Tibial nerve (tissue), 4 donors: Measurements from ENCODE around the gene NELFA. TPM values are rescaled to one million over a fixed set of nuclear protein-coding genes. Genes with fewer than 3 reads are reported as not detected.
A peak's percentile ranks its signal among the peaks of the same experiment; 100 is the strongest.

Experiments used
- DNase-seq, 2 donors: peaks; one replicate each; pipeline ENCODE4 v3.0.0-alpha.2; 2019; ENCODE audit warnings: low spot score in 2 of 2
- H3K27ac ChIP-seq, 4 donors: fragments of 200-600 bp; sonication (generic) in 3 of 4; one replicate each; pipeline ENCODE4 v1.5.1; 2017 to 2019; ENCODE audit warnings: mild to moderate bottlenecking in 1 of 4
- H3K27me3 ChIP-seq, 2 donors: fragments of 200-600 bp; sonication (generic) in 1 of 2; one replicate each; pipeline versions ENCODE4 v1.5.1 to v1.6.0; 2017 to 2019
- H3K36me3 ChIP-seq, 3 donors: fragments of 200-600 bp; sonication (generic); one replicate each; pipeline ENCODE4 v1.5.1; 2018 to 2019
- H3K4me1 ChIP-seq, 4 donors: fragments of 200-600 bp; sonication (generic) in 3 of 4; one replicate each; pipeline ENCODE4 v1.5.1; 2017 to 2019
- H3K4me3 ChIP-seq, 4 donors: fragments of 200-600 bp; sonication (generic) in 3 of 4; one replicate each; pipeline ENCODE4 v1.5.1; 2017 to 2019; ENCODE audit warnings: mild to moderate bottlenecking in 1 of 4, moderate library complexity in 1 of 4
- H3K9me3 ChIP-seq, 4 donors: fragments of 200-600 bp; sonication (generic) in 3 of 4; one replicate each; pipeline ENCODE4 v1.5.1; 2017 to 2019
- EP300 ChIP-seq, 2 donors: sonication (generic); formaldehyde crosslinking; IDR thresholded peaks; one replicate each; pipeline ENCODE4 v1.6.1; 2017; ENCODE audit warnings: antibody characterized with exemption in 2 of 2, mild to moderate bottlenecking in 1 of 2
- POLR2A ChIP-seq, 2 donors: fragments of 450-650 bp; IDR thresholded peaks; one replicate each; pipeline ENCODE4 v1.6.1; 2017; ENCODE audit warnings: antibody characterized with exemption in 2 of 2, mild to moderate bottlenecking in 2 of 2, moderate library complexity in 2 of 2
- WGBS, 2 donors: methylation state at CpG; one replicate each; pipeline ENCODE4 v1.1.5; 2018; 5-methylcytosine and 5-hydroxymethylcytosine counted together
- total RNA-seq, 4 donors: library from RNA; depleted of rRNA; stranded (reverse); fragments of >200 nt; gene quantifications; one replicate each; pipeline ENCODE4 v1.1.0, GENCODE V29; 2016
- TF ChIP-seq, protein P1 (sequence below), 5 experiments: fragments of 200-600 bp in 3 of 5; fragments of 450-650 bp in 2 of 5; sonication (generic) in 3 of 5; IDR thresholded peaks; one replicate each; pipeline ENCODE4 v1.5.1; 2016 to 2019; ENCODE audit warnings: antibody characterized with exemption in 5 of 5, mild to moderate bottlenecking in 3 of 5, moderate library complexity in 2 of 5

NELFA gene
- total RNA-seq, 4 donors from 2014 or later, result 32.9 to 43.1 (median 37.5) TPM

DNA sequence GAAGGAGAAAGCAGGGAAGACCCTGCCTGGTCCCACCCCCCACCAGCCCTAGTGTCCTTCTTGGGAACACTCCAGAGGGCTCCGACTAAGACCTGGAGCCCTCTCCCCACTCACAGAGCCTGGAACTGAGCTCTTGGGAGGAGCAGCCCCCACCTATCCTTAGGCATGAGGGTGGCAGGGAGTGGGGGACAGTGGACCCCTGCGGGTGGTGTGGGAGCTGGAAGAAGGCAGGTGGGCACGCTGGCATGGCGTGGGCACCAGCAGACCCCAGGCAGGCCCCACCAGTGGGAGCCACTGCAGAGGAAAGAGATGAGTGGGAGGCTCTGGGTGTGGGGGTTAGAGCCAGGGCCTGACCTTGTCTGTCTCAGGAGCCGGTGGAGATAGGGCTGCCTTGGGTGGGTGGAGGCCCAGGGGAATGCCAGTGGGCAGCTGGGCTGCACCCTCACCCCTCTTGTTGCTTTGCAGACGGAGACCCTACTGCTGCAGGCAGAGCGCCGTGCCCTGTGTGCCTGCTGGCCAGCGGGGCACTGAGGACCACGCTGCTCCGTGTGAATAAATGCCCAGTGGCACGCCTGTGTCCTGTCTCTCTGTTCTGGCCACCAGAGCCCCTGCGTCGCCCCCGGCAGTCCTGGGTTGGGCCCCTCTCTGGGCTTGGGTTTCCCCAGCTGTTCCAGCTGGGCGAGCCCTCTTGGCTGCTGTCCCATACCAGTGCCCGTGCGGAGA is 34.8 kb upstream of the NELFA start:
- WGBS, 2 donors, result 86 to 93% methylated on average over 13 to 18 of the region's 18 CpGs
- Histone ChIP-seq H3K36me3 (peaks cover 0 to 10% (median 0%) of the 10 kb centered on the region in 3 donors), H3K27ac (no peak overlapping the region), H3K4me3 (no peak overlapping the region), H3K27me3 (peaks cover 0 to 85% of the 10 kb centered on the region in 2 donors), H3K4me1 (peaks cover 0 to 34% (median 19%) of the 10 kb centered on the region in 4 donors), H3K9me3 (peaks cover 0 to 7% (median 0%) of the 10 kb centered on the region in 4 donors)
- TF ChIP-seq, protein P1, sequence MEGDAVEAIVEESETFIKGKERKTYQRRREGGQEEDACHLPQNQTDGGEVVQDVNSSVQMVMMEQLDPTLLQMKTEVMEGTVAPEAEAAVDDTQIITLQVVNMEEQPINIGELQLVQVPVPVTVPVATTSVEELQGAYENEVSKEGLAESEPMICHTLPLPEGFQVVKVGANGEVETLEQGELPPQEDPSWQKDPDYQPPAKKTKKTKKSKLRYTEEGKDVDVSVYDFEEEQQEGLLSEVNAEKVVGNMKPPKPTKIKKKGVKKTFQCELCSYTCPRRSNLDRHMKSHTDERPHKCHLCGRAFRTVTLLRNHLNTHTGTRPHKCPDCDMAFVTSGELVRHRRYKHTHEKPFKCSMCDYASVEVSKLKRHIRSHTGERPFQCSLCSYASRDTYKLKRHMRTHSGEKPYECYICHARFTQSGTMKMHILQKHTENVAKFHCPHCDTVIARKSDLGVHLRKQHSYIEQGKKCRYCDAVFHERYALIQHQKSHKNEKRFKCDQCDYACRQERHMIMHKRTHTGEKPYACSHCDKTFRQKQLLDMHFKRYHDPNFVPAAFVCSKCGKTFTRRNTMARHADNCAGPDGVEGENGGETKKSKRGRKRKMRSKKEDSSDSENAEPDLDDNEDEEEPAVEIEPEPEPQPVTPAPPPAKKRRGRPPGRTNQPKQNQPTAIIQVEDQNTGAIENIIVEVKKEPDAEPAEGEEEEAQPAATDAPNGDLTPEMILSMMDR (IDR thresholded peaks at IDR 0.05), result no peak
- TF ChIP-seq EP300 (IDR thresholded peaks at IDR 0.05) (no peak), POLR2A (IDR thresholded peaks at IDR 0.05) (no peak)
- no peak for DNase-seq

DNA sequence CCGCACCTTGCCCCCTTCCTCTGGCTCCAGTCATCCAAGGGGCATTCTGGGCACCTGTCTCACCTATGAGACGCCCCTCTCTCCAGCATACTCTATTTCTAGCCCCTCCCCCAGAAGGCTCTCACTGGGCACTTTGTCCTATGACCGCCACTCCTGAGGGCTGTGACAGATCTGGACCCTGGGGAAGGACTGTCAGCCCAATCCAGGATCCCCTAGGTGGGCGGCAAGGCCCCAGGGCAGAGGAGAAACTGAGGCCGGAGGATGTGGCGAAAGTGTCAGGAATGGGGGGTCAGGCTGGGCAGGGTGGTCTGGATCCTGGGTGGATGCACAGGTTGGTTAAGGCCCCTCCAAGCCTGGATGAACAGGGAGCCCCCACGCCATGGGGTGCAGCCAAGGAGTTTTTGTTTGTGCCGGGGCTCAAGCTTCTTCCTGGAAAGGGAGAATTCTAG is 34.2 kb upstream of the NELFA start:
- Histone ChIP-seq H3K4me1 (peaks cover 0 to 34% (median 19%) of the 10 kb centered on the region in 4 donors), H3K27me3 (peaks cover 0 to 88% of the 10 kb centered on the region in 2 donors), H3K27ac (no peak overlapping the region), H3K4me3 (peak overlapping the region in 1 of 4 donors; percentile 67), H3K36me3 (peaks cover 0 to 10% (median 0%) of the 10 kb centered on the region in 3 donors), H3K9me3 (peaks cover 0 to 7% (median 0%) of the 10 kb centered on the region in 4 donors)
- TF ChIP-seq EP300 (IDR thresholded peaks at IDR 0.05) (no peak), POLR2A (IDR thresholded peaks at IDR 0.05) (no peak)
- TF ChIP-seq, protein P1 (IDR thresholded peaks at IDR 0.05), result no peak
- 87 to 90% methylated on average over 8 of the region's 8 CpGs for WGBS, 2 donors
- no peak for DNase-seq

DNA sequence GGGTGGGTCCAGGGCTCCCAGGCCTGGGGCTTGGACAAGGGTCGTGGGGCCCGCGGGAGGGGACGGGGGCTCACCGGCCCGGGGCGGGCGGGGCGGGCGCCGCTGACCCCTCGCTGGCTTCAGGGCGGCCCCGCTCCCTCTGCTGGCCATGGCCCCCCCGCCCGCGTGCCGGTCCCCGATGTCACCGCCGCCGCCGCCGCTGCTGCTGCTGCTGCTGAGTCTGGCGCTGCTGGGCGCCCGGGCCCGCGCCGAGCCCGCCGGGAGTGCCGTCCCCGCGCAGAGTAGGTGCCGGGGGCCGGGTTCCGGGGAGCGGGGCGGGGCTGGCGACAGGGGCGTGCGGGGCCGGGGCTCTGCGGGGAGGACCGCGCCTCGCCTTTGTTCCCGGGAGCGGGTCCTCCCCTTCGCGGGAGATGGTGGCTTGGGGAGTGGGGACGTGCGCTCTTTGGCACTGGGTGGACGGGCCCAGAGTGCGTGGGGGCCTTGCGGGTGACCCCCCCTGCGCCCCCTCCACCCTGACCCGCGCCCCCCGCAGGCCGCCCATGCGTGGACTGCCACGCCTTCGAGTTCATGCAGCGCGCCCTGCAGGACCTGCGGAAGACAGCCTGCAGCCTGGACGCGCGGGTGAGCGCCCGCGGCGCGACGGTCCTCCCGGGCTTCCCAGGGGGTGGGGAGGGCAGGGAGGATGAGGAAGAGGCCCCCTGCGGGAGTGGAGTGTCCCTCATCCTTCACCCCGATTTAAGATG is 33.6 kb upstream of the NELFA start:
- H3K27me3 ChIP-seq, result peaks cover 0 to 82% of the 10 kb centered on the region in 2 donors
- H3K9me3 ChIP-seq, result peaks cover 0 to 7% (median 0%) of the 10 kb centered on the region in 4 donors
- H3K36me3 ChIP-seq, result peaks cover 0 to 10% (median 0%) of the 10 kb centered on the region in 3 donors
- H3K4me3 ChIP-seq, result peak overlapping the region; percentile 59 to 75 (median 68)
- 2 to 3% methylated on average over 23 to 56 of the region's 80 CpGs for WGBS, 2 donors
- peaks cover 0 to 34% (median 19%) of the 10 kb centered on the region in 4 donors for H3K4me1 ChIP-seq
- H3K27ac ChIP-seq, result no peak overlapping the region
- no peak for DNase-seq
- TF ChIP-seq, protein P1 (IDR thresholded peaks at IDR 0.05), result no peak
- no peak for TF ChIP-seq EP300 (IDR thresholded peaks at IDR 0.05)
- TF ChIP-seq POLR2A (IDR thresholded peaks at IDR 0.05), result no peak

DNA sequence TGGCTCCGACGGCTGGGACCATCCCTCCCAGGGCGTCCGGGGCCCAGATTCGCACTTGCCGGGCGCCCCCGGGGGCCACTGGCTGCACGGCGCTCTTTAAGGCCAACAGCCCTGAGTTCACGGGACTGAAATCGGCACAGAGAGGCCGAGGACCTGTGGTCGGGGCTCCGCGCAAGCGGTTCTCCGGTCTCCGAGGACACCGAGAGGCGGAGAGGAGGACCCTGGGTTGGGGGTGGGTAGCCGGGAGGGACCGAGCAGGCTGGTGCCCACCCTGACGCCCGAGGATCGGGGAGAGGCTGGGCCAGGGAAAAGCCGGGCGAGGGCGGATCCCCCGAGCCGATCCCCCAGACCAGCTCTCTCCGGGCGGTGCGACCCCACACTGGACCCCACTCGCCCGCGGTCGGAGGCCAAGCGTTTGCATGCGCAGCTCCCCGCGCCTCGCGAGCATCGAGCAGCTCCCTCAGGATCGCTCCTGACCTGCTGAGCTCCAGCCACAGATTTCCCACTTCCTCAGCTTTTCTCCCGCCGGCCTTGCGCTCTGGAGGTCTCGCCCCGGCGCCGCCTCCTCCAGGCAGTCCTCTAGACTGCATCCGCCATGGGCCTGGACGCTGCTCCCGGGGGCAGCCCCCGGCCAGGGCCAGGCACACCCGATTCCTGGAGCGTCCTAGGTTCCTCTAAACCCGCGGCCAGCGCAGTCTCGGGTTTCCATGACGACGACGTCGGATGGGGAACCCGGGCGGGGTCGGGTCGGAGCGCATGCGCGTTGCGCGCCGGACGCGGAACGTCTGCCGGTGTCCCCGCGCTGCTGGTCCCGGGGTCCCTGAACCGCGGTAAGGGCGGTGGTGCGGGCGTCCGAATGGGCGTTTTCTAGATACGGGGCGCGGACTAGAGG is 32.7 kb upstream of the NELFA start:
- Histone ChIP-seq H3K36me3 (peaks cover 0 to 10% (median 0%) of the 10 kb centered on the region in 3 donors), H3K4me3 (peak overlapping the region; percentile 59 to 75 (median 68)), H3K27me3 (peaks cover 0 to 79% of the 10 kb centered on the region in 2 donors), H3K27ac (no peak overlapping the region), H3K4me1 (peaks cover 0 to 26% (median 19%) of the 10 kb centered on the region in 4 donors), H3K9me3 (peaks cover 0 to 7% (median 0%) of the 10 kb centered on the region in 4 donors)
- 2% methylated on average over 18 to 42 of the region's 94 CpGs for WGBS, 2 donors
- no peak for TF ChIP-seq POLR2A (IDR thresholded peaks at IDR 0.05)
- peak; percentile 25 to 46 for DNase-seq
